IMR-90 (cell line): ENCODE measurements around the gene CREBZF. TPM values are rescaled to one million over a fixed set of nuclear protein-coding genes. Genes with fewer than 3 reads are reported as not detected.

Experiments used
- ATAC-seq: fragments of 200-7000 bp; cut with Tn5 transposase; 2 replicates; pipeline ENCODE4 v1.9.1; 2020; ENCODE audit warnings: low read depth, mild to moderate bottlenecking, moderate library complexity
- BruUV-seq: library from RNA; stranded (reverse); fragments of 400-500 nt; replicated peaks from 2 replicates; lab custom pipeline; 2021; lab: Mats Ljungman, UMichigan
- CTCF ChIA-PET: fragments of 300-600 bp; formaldehyde crosslinking; extraction: SDS; loops from one replicate; lab custom pipeline; 2021; ENCODE audit warnings: antibody characterized with exemption; lab: Yijun Ruan, JAX
- POLR2A ChIA-PET: fragments of 300-600 bp; sonication (Branson Sonifier 250); formaldehyde crosslinking; loops from one replicate; lab custom pipeline; 2022; ENCODE audit warnings: antibody characterized with exemption; ENCODE audit not compliant: unreplicated experiment; lab: Charles Lee
- DNase-seq: peaks from one replicate; pipeline ENCODE4 v3.0.0; 2013
- H2AFZ ChIP-seq: replicated peaks from 2 replicates; pipeline ENCODE3; 2013; ENCODE audit warnings: low read length, mild to moderate bottlenecking; ENCODE audit not compliant: poor library complexity
- H2AK5ac ChIP-seq: 2 replicates; pipeline ENCODE4 v1.6.1; 2013; ENCODE audit warnings: low read depth, low read length, inconsistent platforms
- H2AK9ac ChIP-seq: replicated peaks from 2 replicates; pipeline ENCODE3; 2013; ENCODE audit warnings: mild to moderate bottlenecking, low read depth, low read length, moderate library complexity; ENCODE audit not compliant: poor library complexity
- H2BK120ac ChIP-seq: 2 replicates; pipeline ENCODE4 v1.6.1; 2013; ENCODE audit warnings: low read depth, low read length, inconsistent platforms
- H2BK15ac ChIP-seq: 3 replicates; pipeline ENCODE4 v1.6.1; 2013; ENCODE audit warnings: low read depth, low read length, inconsistent platforms
- H2BK20ac ChIP-seq: 2 replicates; pipeline ENCODE4 v1.6.1; 2013; ENCODE audit warnings: low read depth, mild to moderate bottlenecking, inconsistent platforms, low read length, moderate library complexity
- H2BK5ac ChIP-seq: 2 replicates; pipeline ENCODE4 v1.6.1; 2013; ENCODE audit warnings: mild to moderate bottlenecking, low read depth, low read length, inconsistent platforms; ENCODE audit not compliant: poor library complexity, severe bottlenecking
- H3K14ac ChIP-seq: replicated peaks from 2 replicates; pipeline ENCODE4 v1.6.1; 2013; ENCODE audit warnings: low read depth, low read length, inconsistent platforms
- H3K18ac ChIP-seq: 2 replicates; pipeline ENCODE4 v1.6.1; 2013; ENCODE audit warnings: low read depth, low read length, control low read depth
- H3K23ac ChIP-seq: 2 replicates; pipeline ENCODE4 v1.6.1; 2013; ENCODE audit warnings: low read depth, low read length, inconsistent platforms
- H3K27ac ChIP-seq: 2 replicates; pipeline ENCODE4 v1.5.1; 2013; ENCODE audit warnings: mild to moderate bottlenecking, control low read depth, low read length; ENCODE audit not compliant: insufficient read depth
- H3K27me3 ChIP-seq: 2 replicates; pipeline ENCODE4 v1.6.1; 2013; ENCODE audit warnings: low read length; ENCODE audit not compliant: control insufficient read depth, insufficient read depth
- H3K36me3 ChIP-seq: 2 replicates; pipeline ENCODE4 v1.6.1; 2013; ENCODE audit warnings: low read length, mixed read lengths; ENCODE audit not compliant: control insufficient read depth, insufficient read depth
- H3K4ac ChIP-seq: 2 replicates; pipeline ENCODE4 v1.6.1; 2013; ENCODE audit warnings: low read depth, low read length, inconsistent platforms
- H3K4me1 ChIP-seq: 2 replicates; pipeline ENCODE4 v1.6.1; 2013; ENCODE audit warnings: low read length, mixed read lengths; ENCODE audit not compliant: control insufficient read depth, insufficient read depth
- H3K4me2 ChIP-seq: 2 replicates; pipeline ENCODE4 v1.6.1; 2013; ENCODE audit warnings: low read depth, mild to moderate bottlenecking, control low read depth, low read length, moderate library complexity
- H3K4me3 ChIP-seq: 2 replicates; pipeline ENCODE4 v1.5.1; 2013; ENCODE audit warnings: low read depth, mild to moderate bottlenecking, control low read depth, low read length, moderate library complexity; ENCODE audit not compliant: insufficient read depth
- H3K56ac ChIP-seq: 2 replicates; pipeline ENCODE4 v1.6.1; 2013; ENCODE audit warnings: low read length, inconsistent platforms; ENCODE audit not compliant: insufficient read depth; ENCODE audit errors: extremely low read depth
- H3K79me1 ChIP-seq, 2 experiments: 2 replicates each; pipeline ENCODE4 v1.6.1; 2013; ENCODE audit warnings: low read length in 2 of 2, inconsistent platforms in 1 of 2, low read depth in 1 of 2
- H3K9ac ChIP-seq: 2 replicates; pipeline ENCODE4 v1.6.1; 2013; ENCODE audit warnings: low read depth, low read length, control low read depth
- H3K9me1 ChIP-seq: 2 replicates; pipeline ENCODE4 v1.6.1; 2013; ENCODE audit warnings: low read length, inconsistent platforms; ENCODE audit not compliant: insufficient read depth
- H3K9me3 ChIP-seq: 2 replicates; pipeline ENCODE4 v1.6.1; 2013; ENCODE audit warnings: low read length; ENCODE audit not compliant: control insufficient read depth, insufficient read depth
- H4K20me1 ChIP-seq: 2 replicates; pipeline ENCODE4 v1.6.1; 2013; ENCODE audit warnings: low read length, inconsistent platforms; ENCODE audit not compliant: insufficient read depth
- H4K5ac ChIP-seq: 2 replicates; pipeline ENCODE4 v1.6.1; 2013; ENCODE audit warnings: mild to moderate bottlenecking, low read depth, low read length, control low read depth
- H4K8ac ChIP-seq, 2 experiments: 2 replicates each; pipeline ENCODE4 v1.6.1; 2013; ENCODE audit warnings: low read depth in 2 of 2, low read length in 2 of 2, control low read depth in 1 of 2, inconsistent platforms in 1 of 2
- H4K91ac ChIP-seq: 2 replicates; pipeline ENCODE4 v1.6.1; 2013; ENCODE audit warnings: low read depth, low read length, inconsistent platforms; ENCODE audit not compliant: insufficient read depth
- MAFK ChIP-seq: IDR thresholded peaks from 2 replicates; pipeline ENCODE4 v1.6.1; 2012; ENCODE audit warnings: low read depth, low read length, improper control_type of control experiment
- NFE2L2 ChIP-seq: fragments of 150-350 bp; IDR thresholded peaks from 2 replicates; pipeline ENCODE4 v1.6.1; 2016; ENCODE audit warnings: low read depth, mild to moderate bottlenecking, low read length
- WGBS, 2 experiments: methylation state at CpG; one replicate each; pipeline versions ENCODE4 v1.1.5 to v1.1.7; 2013; ENCODE audit warnings: missing lambda C conversion rate in 2 of 2; ENCODE audit not compliant: insufficient read length in 1 of 2; ENCODE audit errors: extremely low coverage in 2 of 2; 5-methylcytosine and 5-hydroxymethylcytosine counted together
- dilution Hi-C: fragments of 300-500 bp; cut with HindIII; formaldehyde crosslinking; loops from one replicate; pipeline ENCODE4 v1.14.3; 2018; ENCODE audit warnings: low sequenced_read_pairs; ENCODE audit not compliant: unreplicated experiment
- in situ Hi-C: fragments of 300-500 bp; cut with MboI; formaldehyde crosslinking; loops from 3 replicates; pipeline ENCODE4 v1.14.3; 2019; ENCODE audit warnings: low sequenced_read_pairs, inconsistent platforms, mixed read lengths
- intact Hi-C: fragments of 100-400 bp; cut with micrococcal nuclease; formaldehyde crosslinking; loops from 2 replicates; pipeline ENCODE4 v1.10.0; 2022
- polyA plus RNA-seq, 3 experiments: library from polyadenylated mRNA; depleted of rRNA; stranded (reverse); fragments of >200 nt; gene quantifications; 2 replicates each; pipeline ENCODE4 v1.2.3, GENCODE V29; 2012; ENCODE audit warnings: low replicate concordance in 1 of 3
- total RNA-seq: library from RNA; depleted of rRNA; stranded (reverse); fragments of >200 nt; gene quantifications from 2 replicates; pipeline ENCODE4 v1.2.3, GENCODE V29; 2012

Gene CREBZF
- total and polyA plus RNA-seq, 2 of the 4 experiments (the other 2 are of a cell fraction), result 12.5 to 17.7 TPM

GRCh38 chr11:85668157-85668556, 3.2 kb upstream of the CREBZF start:
- no peak overlapping the region for H3K14ac ChIP-seq
- H4K5ac ChIP-seq, result no peak overlapping the region
- H3K56ac ChIP-seq, result no peak overlapping the region
- no peaks in the 10 kb centered on the region for H3K9me1 ChIP-seq
- dilution Hi-C loops (no loop called here), in situ Hi-C loops (no loop called here), intact Hi-C loops (no loop called here)
- H3K23ac ChIP-seq, result no peak overlapping the region
- no peak overlapping the region for H4K8ac ChIP-seq
- no peak overlapping the region for H3K27ac ChIP-seq
- CTCF ChIA-PET, result interaction anchor here (0.6 to 1.0 kb wide), 2 partner anchors 18 to 820 kb away, joined by 3 read pairs; partner anchors contain the start of gene CCDC89
- no peak overlapping the region for H2AK9ac ChIP-seq
- H2AK5ac ChIP-seq, result no peak overlapping the region
- no CpG with 5 or more reads among the region's 1 CpG for WGBS, 2 experiments
- no TSS peak for BruUV-seq
- no peak overlapping the region for H3K4me2 ChIP-seq
- H3K4me1 ChIP-seq, result no peaks in the 10 kb centered on the region
- no peak overlapping the region for H3K9ac ChIP-seq
- POLR2A ChIA-PET, result no interaction called here
- no peaks in the 10 kb centered on the region for H3K9me3 ChIP-seq
- H2BK15ac ChIP-seq, result no peak overlapping the region
- no peak overlapping the region for H2BK20ac ChIP-seq
- H2BK5ac ChIP-seq, result no peak overlapping the region
- H3K4me3 ChIP-seq, result no peak overlapping the region
- peaks cover 0 to 9% of the 10 kb centered on the region in 2 experiments; a peak in 1 of 4 replicates for H3K79me1 ChIP-seq
- ATAC-seq (no peak), DNase-seq (no peak)
- peaks cover 13% of the 10 kb centered on the region for H4K20me1 ChIP-seq
- H3K18ac ChIP-seq, result no peak overlapping the region
- TF ChIP-seq NFE2L2 (no peak), MAFK (no peak)
- no peak overlapping the region for H2BK120ac ChIP-seq
- no peaks in the 10 kb centered on the region for H3K27me3 ChIP-seq
- no peak overlapping the region for H4K91ac ChIP-seq
- H3K36me3 ChIP-seq, result no peaks in the 10 kb centered on the region
- no peak overlapping the region for H3K4ac ChIP-seq
- H2AFZ ChIP-seq, result no peak overlapping the region
